MCF 10A (cell line): Measurements from ENCODE around the gene NEAT1. TPM values are rescaled to one million over a fixed set of nuclear protein-coding genes. Genes with fewer than 3 reads are reported as not detected.

Experiments
- BruUV-seq: library from RNA; stranded (reverse); fragments of 400-500 nt; replicated peaks from 2 replicates; lab custom pipeline; 2021; lab: Mats Ljungman, UMichigan
- CTCF ChIA-PET: fragments of 300-600 bp; sonication (Branson Sonifier 250); formaldehyde crosslinking; extraction: SDS; loops from one replicate; lab custom pipeline; 2021; ENCODE audit warnings: antibody characterized with exemption, inconsistent platforms; lab: Yijun Ruan, JAX
- POLR2A ChIA-PET: fragments of 300-600, 350-650 bp; sonication (Branson Sonifier 250); formaldehyde crosslinking; extraction: SDS; loops from one replicate; lab custom pipeline; 2020; ENCODE audit warnings: antibody characterized with exemption, inconsistent platforms; lab: Yijun Ruan, JAX
- DNase-seq: peaks from one replicate; pipeline ENCODE4 v3.0.0-alpha.2; 2018; ENCODE audit not compliant: unreplicated experiment
- H3K27ac Mint-ChIP-seq: one replicate; pipeline ENCODE4 v1.8.0; 2022; ENCODE audit warnings: mild to moderate bottlenecking, low read depth, mixed read lengths; ENCODE audit not compliant: unreplicated experiment
- H3K27me3 Mint-ChIP-seq: one replicate; pipeline ENCODE4 v1.8.0; 2022; ENCODE audit warnings: mixed read lengths; ENCODE audit not compliant: insufficient read depth, unreplicated experiment
- H3K36me3 Mint-ChIP-seq: one replicate; pipeline ENCODE4 v1.8.0; 2022; ENCODE audit warnings: mild to moderate bottlenecking, moderate library complexity, mixed read lengths; ENCODE audit not compliant: insufficient read depth, unreplicated experiment
- H3K4me1 Mint-ChIP-seq: one replicate; pipeline ENCODE4 v1.8.0; 2022; ENCODE audit warnings: mixed read lengths; ENCODE audit not compliant: insufficient read depth, unreplicated experiment
- H3K4me3 Mint-ChIP-seq: one replicate; pipeline ENCODE4 v1.8.0; 2022; ENCODE audit warnings: mild to moderate bottlenecking, moderate library complexity, mixed read lengths; ENCODE audit not compliant: unreplicated experiment
- H3K9me3 Mint-ChIP-seq: one replicate; pipeline ENCODE4 v1.8.0; 2022; ENCODE audit warnings: mixed read lengths; ENCODE audit not compliant: unreplicated experiment
- CTCF ChIP-seq: fragments of 200-600 bp; IDR thresholded peaks from one replicate; pipeline ENCODE4 v1.8.0; 2022; ENCODE audit warnings: antibody characterized with exemption, mild to moderate bottlenecking; ENCODE audit not compliant: unreplicated experiment
- intact Hi-C: fragments of 100-400 bp; cut with micrococcal nuclease; formaldehyde crosslinking; loops from 2 replicates; pipeline ENCODE4 v1.14.1; 2022
- total RNA-seq: library from RNA; stranded (reverse); gene quantifications from 2 replicates; pipeline ENCODE4 v1.2.3, GENCODE V29; 2022

NEAT1 gene
- total RNA-seq, 1 experiment from 2014 or later: 1,026 TPM

- TF ChIP-seq CTCF: no peak
- Mint-ChIP-seq H3K36me3 (peaks cover 74% of the 10 kb centered on the region), H3K9me3 (no peaks in the 10 kb centered on the region), H3K4me1 (no peaks in the 10 kb centered on the region), H3K4me3 (no peak overlapping the region), H3K27me3 (no peaks in the 10 kb centered on the region), H3K27ac (no peak overlapping the region)
- DNase-seq: no peak
- ChIA-PET POLR2A (no interaction called here), CTCF (interaction anchor here (0.6 to 1.2 kb wide), 3 partner anchors 15 to 110 kb away, joined by 3 to 4 read pairs (median 4); no protein-coding TSS in a partner anchor)
- no TSS peak for BruUV-seq
- intact Hi-C loops: no loop called here
Measured at GRCh38 chr11:65401073-65401802, 21.4 kb upstream of the NEAT1 start.

GRCh38 chr11:65401803-65402248 lies 20.8 kb upstream of the NEAT1 start:
- no peak for DNase-seq
- Mint-ChIP-seq H3K27ac (no peak overlapping the region), H3K36me3 (peaks cover 71% of the 10 kb centered on the region), H3K4me1 (no peaks in the 10 kb centered on the region), H3K4me3 (no peak overlapping the region), H3K27me3 (no peaks in the 10 kb centered on the region), H3K9me3 (no peaks in the 10 kb centered on the region)
- no TSS peak for BruUV-seq
- ChIA-PET CTCF (interaction anchor here (2.2 kb wide), 1 partner anchor 14 kb away, joined by 9 read pairs; no protein-coding TSS in a partner anchor), POLR2A (interaction anchor here (0.7 kb wide), 1 partner anchor 14 kb away, joined by 3 read pairs; no protein-coding TSS in a partner anchor)
- TF ChIP-seq CTCF: no peak
- intact Hi-C loops: no loop called here

GRCh38 chr11:65402790-65403189 lies 19.8 kb upstream of the NEAT1 start:
- Mint-ChIP-seq H3K4me1 (no peaks in the 10 kb centered on the region), H3K4me3 (no peak overlapping the region), H3K27me3 (no peaks in the 10 kb centered on the region), H3K9me3 (no peaks in the 10 kb centered on the region), H3K36me3 (peaks cover 71% of the 10 kb centered on the region), H3K27ac (no peak overlapping the region)
- no peak for TF ChIP-seq CTCF
- CTCF ChIA-PET: interaction anchor here (0.7 to 2.2 kb wide), 4 partner anchors 10 to 46 kb away, joined by 3 to 9 read pairs (median 3); no protein-coding TSS in a partner anchor
- intact Hi-C loops: no loop called here
- BruUV-seq: no TSS peak
- DNase-seq: no peak
- POLR2A ChIA-PET: interaction anchor here (1.5 kb wide), 1 partner anchor 13 kb away, joined by 9 read pairs; no protein-coding TSS in a partner anchor

GRCh38 chr11:65403607-65404121 lies 18.9 kb upstream of the NEAT1 start:
- H3K27me3 Mint-ChIP-seq: no peaks in the 10 kb centered on the region
- ChIA-PET CTCF (interaction anchor here (0.6 to 2.2 kb wide), 4 partner anchors 13 to 107 kb away, joined by 3 to 9 read pairs (median 4); no protein-coding TSS in a partner anchor), POLR2A (interaction anchor here (1.5 kb wide), 1 partner anchor 12 kb away, joined by 9 read pairs; no protein-coding TSS in a partner anchor)
- no peak overlapping the region for H3K27ac Mint-ChIP-seq
- H3K36me3 Mint-ChIP-seq: peaks cover 74% of the 10 kb centered on the region
- H3K4me3 Mint-ChIP-seq: no peak overlapping the region
- no peak for DNase-seq
- no TSS peak for BruUV-seq
- TF ChIP-seq CTCF: no peak
- H3K9me3 Mint-ChIP-seq: no peaks in the 10 kb centered on the region
- intact Hi-C loops: no loop called here
- H3K4me1 Mint-ChIP-seq: no peaks in the 10 kb centered on the region
